Keratinocyte (primary cell): ENCODE results near the gene ADAM30.

Source experiments
- EZH2 ChIP-seq: IDR thresholded peaks from one replicate; pipeline ENCODE4 v1.6.1; 2012; ENCODE audit warnings: inconsistent platforms, mild to moderate bottlenecking, low read length, moderate library complexity
- TF ChIP-seq, protein P1 (sequence below), 3 experiments: IDR thresholded peaks in 1 of 3; conservative IDR thresholded peaks in 1 of 3; optimal IDR thresholded peaks in 1 of 3; 2 replicates in 2 of 3; 3 replicates in 1 of 3; pipeline versions ENCODE3 to v1.5.1; 2011; ENCODE audit warnings: low read length in 3 of 3, mild to moderate bottlenecking in 3 of 3, moderate library complexity in 2 of 3, control low read depth in 1 of 3, inconsistent platforms in 1 of 3; ENCODE audit not compliant: insufficient read depth in 2 of 3; ENCODE audit errors: extremely low read depth in 1 of 3

GRCh38 chr1:119918301-119918700 is 22.0 kb upstream of the ADAM30 start:
- TF ChIP-seq, protein P1, sequence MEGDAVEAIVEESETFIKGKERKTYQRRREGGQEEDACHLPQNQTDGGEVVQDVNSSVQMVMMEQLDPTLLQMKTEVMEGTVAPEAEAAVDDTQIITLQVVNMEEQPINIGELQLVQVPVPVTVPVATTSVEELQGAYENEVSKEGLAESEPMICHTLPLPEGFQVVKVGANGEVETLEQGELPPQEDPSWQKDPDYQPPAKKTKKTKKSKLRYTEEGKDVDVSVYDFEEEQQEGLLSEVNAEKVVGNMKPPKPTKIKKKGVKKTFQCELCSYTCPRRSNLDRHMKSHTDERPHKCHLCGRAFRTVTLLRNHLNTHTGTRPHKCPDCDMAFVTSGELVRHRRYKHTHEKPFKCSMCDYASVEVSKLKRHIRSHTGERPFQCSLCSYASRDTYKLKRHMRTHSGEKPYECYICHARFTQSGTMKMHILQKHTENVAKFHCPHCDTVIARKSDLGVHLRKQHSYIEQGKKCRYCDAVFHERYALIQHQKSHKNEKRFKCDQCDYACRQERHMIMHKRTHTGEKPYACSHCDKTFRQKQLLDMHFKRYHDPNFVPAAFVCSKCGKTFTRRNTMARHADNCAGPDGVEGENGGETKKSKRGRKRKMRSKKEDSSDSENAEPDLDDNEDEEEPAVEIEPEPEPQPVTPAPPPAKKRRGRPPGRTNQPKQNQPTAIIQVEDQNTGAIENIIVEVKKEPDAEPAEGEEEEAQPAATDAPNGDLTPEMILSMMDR (optimal IDR thresholded peaks at IDR 0.05 in 1 of 3, IDR thresholded peaks at IDR 0.05 in 1 of 3, conservative IDR thresholded peaks at IDR 0.05 in 1 of 3; ENCODE audit: extremely low read depth in 1 of 3, insufficient read depth in 2 of 3, low read length in 3 of 3), result no peak
- no peak for TF ChIP-seq EZH2
